A549 (cell line): ENCODE results near the gene GNPAT.

Experiments
- CEBPB ChIP-seq, 2 experiments: fragments of >200 bp in 1 of 2; sonication (Bioruptor Twin) in 1 of 2; formaldehyde crosslinking in 1 of 2; IDR thresholded peaks; 2 replicates each; pipeline ENCODE4 v1.6.1; 2012 to 2016
- CTCF ChIP-seq: fragments of >200 bp; sonication (Bioruptor Twin); formaldehyde crosslinking; IDR thresholded peaks from 3 replicates; pipeline ENCODE4 v1.5.1; 2016
- EHMT2 ChIP-seq: fragments of 200-600 bp; sonication (generic); IDR thresholded peaks from 2 replicates; pipeline ENCODE4 v1.6.1; 2016; ENCODE audit warnings: antibody characterized with exemption, low read depth, mild to moderate bottlenecking, moderate library complexity
- EP300 ChIP-seq, 2 experiments: fragments of >200 bp; sonication (Bioruptor Twin); formaldehyde crosslinking; IDR thresholded peaks; 2 replicates in 1 of 2; 3 replicates in 1 of 2; pipeline ENCODE4 v1.6.1; 2016 to 2017
- ESRRA ChIP-seq: fragments of 150-350 bp; IDR thresholded peaks from 2 replicates; pipeline ENCODE4 v1.6.1; 2014; ENCODE audit warnings: mild to moderate bottlenecking, low read length, borderline replicate concordance
- POLR2A ChIP-seq: IDR thresholded peaks from 2 replicates; pipeline ENCODE4 v1.6.1; 2012; ENCODE audit warnings: mild to moderate bottlenecking, low read length
- RAD21 ChIP-seq, 2 experiments: fragments of >200 bp in 1 of 2; sonication (Bioruptor Twin) in 1 of 2; formaldehyde crosslinking in 1 of 2; IDR thresholded peaks in 1 of 2; conservative IDR thresholded peaks in 1 of 2; 2 replicates in 1 of 2; 3 replicates in 1 of 2; pipeline ENCODE4 v1.6.1; 2012 to 2018; ENCODE audit warnings: inconsistent platforms in 1 of 2
- RARB ChIP-seq: fragments of 250-450 bp; sonication (Bioruptor Pico); IDR thresholded peaks from 2 replicates; pipeline ENCODE4 v1.8.0; 2021; ENCODE audit warnings: mild to moderate bottlenecking, moderate library complexity
- RCOR1 ChIP-seq: fragments of 150-350 bp; IDR thresholded peaks from 2 replicates; pipeline ENCODE4 v1.6.1; 2014; ENCODE audit warnings: antibody characterized with exemption, low read length, low read depth
- SMC3 ChIP-seq: fragments of >200 bp; sonication (Bioruptor Twin); formaldehyde crosslinking; IDR thresholded peaks from 3 replicates; pipeline ENCODE4 v1.6.1; 2018; ENCODE audit warnings: inconsistent platforms

- no peak for TF ChIP-seq SMC3
- TF ChIP-seq RAD21 (conservative IDR thresholded peaks at IDR 0.05 in 1 of 2, IDR thresholded peaks at IDR 0.05 in 1 of 2), result no peak
- TF ChIP-seq CTCF, result no peak
- TF ChIP-seq ESRRA, result no peak
- TF ChIP-seq EHMT2, result no peak
- no peak for TF ChIP-seq CEBPB (IDR thresholded peaks at IDR 0.05)
- TF ChIP-seq EP300 (IDR thresholded peaks at IDR 0.05), result no peak
- TF ChIP-seq RCOR1, result no peak
- no peak for TF ChIP-seq POLR2A
- TF ChIP-seq RARB, result no peak
Observed at GRCh38 chr1:231236938-231237337, 4.1 kb upstream of the GNPAT start.
